GM06990 (cell line): ENCODE results near the gene DDR2.

Experiments
- DNase-seq: peaks from one replicate; pipeline ENCODE4 v3.0.0-alpha.2; 2011; ENCODE audit not compliant: insufficient read length; ENCODE audit errors: extremely low read depth
- H3K27me3 ChIP-seq: replicated peaks from 2 replicates; pipeline ENCODE4 v1.6.0; 2011; ENCODE audit warnings: low read length; ENCODE audit not compliant: control insufficient read depth, insufficient read depth
- H3K36me3 ChIP-seq: 2 replicates; pipeline ENCODE4 v1.5.1; 2011; ENCODE audit warnings: low read length; ENCODE audit not compliant: control insufficient read depth, insufficient read depth
- H3K4me3 ChIP-seq: replicated peaks from 2 replicates; pipeline ENCODE4 v1.5.1; 2011; ENCODE audit warnings: low read depth, mild to moderate bottlenecking, control low read depth, low read length
- CTCF ChIP-seq: IDR thresholded peaks from 2 replicates; pipeline ENCODE4 v1.5.1; 2011; ENCODE audit warnings: low read length, control low read depth, mild to moderate bottlenecking, inconsistent platforms; ENCODE audit not compliant: insufficient read depth, poor library complexity, severe bottlenecking

Gene DDR2

DNA sequence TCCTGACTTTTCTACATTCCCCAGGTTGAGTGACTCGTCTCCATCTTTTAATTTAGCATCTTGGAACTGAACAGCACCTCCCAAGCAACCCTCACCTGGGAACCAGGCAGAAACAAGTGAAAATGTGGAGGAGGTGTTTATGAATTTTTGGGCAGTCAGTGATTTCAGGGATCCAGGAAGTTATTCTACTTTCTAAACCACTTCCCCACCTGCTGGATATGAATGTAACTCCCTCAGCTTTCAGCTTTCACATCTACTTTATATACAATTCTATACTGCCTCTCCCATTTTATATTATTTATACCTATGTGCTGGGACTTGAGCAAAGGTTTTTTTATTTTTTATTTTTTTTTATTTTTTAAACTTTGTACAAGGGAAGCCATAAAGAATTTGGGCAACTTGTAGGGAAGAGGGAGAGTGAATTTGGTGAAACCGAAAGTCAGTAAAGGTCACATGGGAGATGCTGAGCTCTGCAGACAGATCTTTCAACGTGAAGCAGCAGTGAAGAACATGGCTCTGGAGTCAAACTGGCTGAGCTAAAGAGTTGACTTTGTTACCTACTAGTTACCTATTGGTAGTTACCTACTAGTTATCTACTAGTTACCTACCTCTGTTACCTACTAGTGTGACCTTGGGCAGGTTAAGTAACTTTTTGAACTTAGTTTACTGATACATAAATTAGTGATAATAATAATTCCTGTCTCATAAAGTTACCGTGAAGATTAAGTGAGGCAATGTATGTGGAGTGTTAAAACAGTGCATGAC, 45.5 kb downstream of the DDR2 start:
- Histone ChIP-seq H3K4me3 (no peak overlapping the region), H3K36me3 (no peaks in the 10 kb centered on the region), H3K27me3 (no peaks in the 10 kb centered on the region)
- DNase-seq, result no peak
- no peak for TF ChIP-seq CTCF

DNA sequence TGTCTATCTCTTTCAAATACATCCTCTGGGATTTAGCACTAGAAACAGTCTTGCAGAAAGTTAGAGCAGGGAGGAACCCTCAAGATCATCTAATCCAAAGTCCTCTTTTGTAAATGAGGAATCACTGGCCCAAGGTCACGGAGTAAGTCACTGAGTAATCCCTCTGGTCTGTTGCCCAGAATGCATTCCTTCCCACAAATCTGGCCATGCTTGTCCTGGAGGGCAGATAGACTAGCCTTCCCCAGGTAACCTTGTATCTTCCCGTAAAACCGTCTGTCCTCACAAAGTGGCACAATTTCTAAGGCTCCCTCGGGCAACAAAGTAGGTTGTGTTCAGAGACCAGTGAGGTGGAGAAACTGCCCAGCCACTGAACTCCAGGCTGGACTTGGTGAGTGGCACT, 46.2 kb downstream of the DDR2 start:
- DNase-seq, result no peak
- TF ChIP-seq CTCF, result no peak

GRCh38 chr1:162679298-162679697, 47.0 kb downstream of the DDR2 start:
- no peak overlapping the region for H3K4me3 ChIP-seq
- no peaks in the 10 kb centered on the region for H3K27me3 ChIP-seq
- TF ChIP-seq CTCF, result no peak
- DNase-seq, result no peak
- no peaks in the 10 kb centered on the region for H3K36me3 ChIP-seq

More for the DNA sequence above, 46.2 kb downstream of the DDR2 start:
- Histone ChIP-seq H3K36me3 (no peaks in the 10 kb centered on the region), H3K27me3 (no peaks in the 10 kb centered on the region), H3K4me3 (no peak overlapping the region)

- no peak for TF ChIP-seq CTCF
- Histone ChIP-seq H3K27me3 (no peaks in the 10 kb centered on the region), H3K36me3 (no peaks in the 10 kb centered on the region), H3K4me3 (no peak overlapping the region)
- no peak for DNase-seq
These were observed 48.3 kb downstream of the DDR2 start for GRCh38 chr1:162680419-162681121.

GRCh38 chr1:162681122-162681436, 48.8 kb downstream of the DDR2 start:
- no peak for DNase-seq
- TF ChIP-seq CTCF, result no peak
- Histone ChIP-seq H3K36me3 (no peaks in the 10 kb centered on the region), H3K27me3 (no peaks in the 10 kb centered on the region), H3K4me3 (no peak overlapping the region)
